Activated B cell treated with CpG ODN at 0.5 μM for 24 hours (primary cell): Measurements from ENCODE around the gene FNDC3A. TPM values are rescaled to one million over a fixed set of nuclear protein-coding genes. Genes with fewer than 3 reads are reported as not detected.

Experiments
- ATAC-seq: fragments of 200-7000 bp; cut with Tn5 transposase; one replicate; pipeline ENCODE4 v1.10.0; 2021; ENCODE audit warnings: low read depth, mild to moderate bottlenecking, moderate library complexity
- CTCF ChIA-PET: fragments of 350-600 bp; sonication (Branson Sonifier 250); formaldehyde crosslinking; loops from one replicate; lab custom pipeline; 2021; ENCODE audit warnings: antibody characterized with exemption; lab: Charles Lee
- POLR2A ChIA-PET: fragments of 350-600 bp; sonication (Branson Sonifier 250); formaldehyde crosslinking; loops from one replicate; lab custom pipeline; 2021; ENCODE audit warnings: antibody characterized with exemption; lab: Charles Lee
- DNase-seq: peaks from one replicate; pipeline ENCODE4 v3.0.0; 2022
- H3K27ac Mint-ChIP-seq: one replicate; pipeline ENCODE4 v1.8.0; 2020; ENCODE audit warnings: mixed read lengths
- H3K27me3 Mint-ChIP-seq: one replicate; pipeline ENCODE4 v1.8.0; 2021; ENCODE audit warnings: mixed read lengths
- H3K36me3 Mint-ChIP-seq: one replicate; pipeline ENCODE4 v1.8.0; 2021; ENCODE audit warnings: low read depth, mixed read lengths
- H3K4me1 Mint-ChIP-seq: one replicate; pipeline ENCODE4 v1.8.0; 2021; ENCODE audit warnings: mixed read lengths
- H3K4me3 Mint-ChIP-seq: one replicate; pipeline ENCODE4 v1.8.0; 2020; ENCODE audit warnings: mild to moderate bottlenecking, mixed read lengths
- H3K9me3 Mint-ChIP-seq: one replicate; pipeline ENCODE4 v1.8.0; 2020; ENCODE audit warnings: mixed read lengths
- intact Hi-C: fragments of 100-400 bp; cut with micrococcal nuclease; formaldehyde crosslinking; loops from one replicate; pipeline ENCODE4 v1.15.1; 2024
- total RNA-seq: library from RNA; stranded (reverse); gene quantifications from 2 replicates; pipeline ENCODE4 v1.2.3, GENCODE V29; 2022
- TF ChIP-seq, protein P1 (sequence below): fragments of 200-600 bp; IDR thresholded peaks from one replicate; pipeline ENCODE4 v1.8.0; 2022; ENCODE audit warnings: antibody characterized with exemption, mild to moderate bottlenecking

Gene FNDC3A
- total RNA-seq, 1 donor from 2014 or later: 34.1 TPM

DNA sequence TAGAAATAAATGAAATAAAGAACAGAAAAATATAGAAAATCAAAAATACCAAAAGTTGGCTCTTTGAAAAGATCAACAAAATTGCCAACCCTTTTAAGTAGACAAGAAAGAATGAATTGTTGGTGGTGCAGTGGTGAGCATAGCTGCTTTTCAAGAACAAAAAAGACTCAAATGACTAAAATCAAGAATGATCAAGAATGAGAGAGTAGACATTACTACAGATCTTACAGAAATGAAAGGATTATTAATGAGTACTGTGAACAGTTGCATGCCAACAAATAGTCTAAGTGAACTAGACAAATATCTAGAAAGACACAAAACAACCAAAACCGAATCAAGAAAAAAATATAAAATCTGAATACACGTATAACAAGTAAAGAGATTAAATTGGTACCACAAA is 53.9 kb downstream of the FNDC3A start:
- ChIA-PET CTCF (no interaction called here), POLR2A (interaction anchor here (0.6 kb wide), 1 partner anchor 84 kb away, joined by 4 read pairs; no protein-coding TSS in a partner anchor)
- Mint-ChIP-seq H3K4me1 (peaks cover 6% of the 10 kb centered on the region), H3K4me3 (no peak overlapping the region), H3K27me3 (no peaks in the 10 kb centered on the region), H3K36me3 (peaks cover 31% of the 10 kb centered on the region), H3K9me3 (peaks cover 3% of the 10 kb centered on the region), H3K27ac (no peak overlapping the region)
- DNase-seq (no peak), ATAC-seq (no peak)
- TF ChIP-seq, protein P1, sequence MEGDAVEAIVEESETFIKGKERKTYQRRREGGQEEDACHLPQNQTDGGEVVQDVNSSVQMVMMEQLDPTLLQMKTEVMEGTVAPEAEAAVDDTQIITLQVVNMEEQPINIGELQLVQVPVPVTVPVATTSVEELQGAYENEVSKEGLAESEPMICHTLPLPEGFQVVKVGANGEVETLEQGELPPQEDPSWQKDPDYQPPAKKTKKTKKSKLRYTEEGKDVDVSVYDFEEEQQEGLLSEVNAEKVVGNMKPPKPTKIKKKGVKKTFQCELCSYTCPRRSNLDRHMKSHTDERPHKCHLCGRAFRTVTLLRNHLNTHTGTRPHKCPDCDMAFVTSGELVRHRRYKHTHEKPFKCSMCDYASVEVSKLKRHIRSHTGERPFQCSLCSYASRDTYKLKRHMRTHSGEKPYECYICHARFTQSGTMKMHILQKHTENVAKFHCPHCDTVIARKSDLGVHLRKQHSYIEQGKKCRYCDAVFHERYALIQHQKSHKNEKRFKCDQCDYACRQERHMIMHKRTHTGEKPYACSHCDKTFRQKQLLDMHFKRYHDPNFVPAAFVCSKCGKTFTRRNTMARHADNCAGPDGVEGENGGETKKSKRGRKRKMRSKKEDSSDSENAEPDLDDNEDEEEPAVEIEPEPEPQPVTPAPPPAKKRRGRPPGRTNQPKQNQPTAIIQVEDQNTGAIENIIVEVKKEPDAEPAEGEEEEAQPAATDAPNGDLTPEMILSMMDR: no peak
- intact Hi-C loops: no loop called here

DNA sequence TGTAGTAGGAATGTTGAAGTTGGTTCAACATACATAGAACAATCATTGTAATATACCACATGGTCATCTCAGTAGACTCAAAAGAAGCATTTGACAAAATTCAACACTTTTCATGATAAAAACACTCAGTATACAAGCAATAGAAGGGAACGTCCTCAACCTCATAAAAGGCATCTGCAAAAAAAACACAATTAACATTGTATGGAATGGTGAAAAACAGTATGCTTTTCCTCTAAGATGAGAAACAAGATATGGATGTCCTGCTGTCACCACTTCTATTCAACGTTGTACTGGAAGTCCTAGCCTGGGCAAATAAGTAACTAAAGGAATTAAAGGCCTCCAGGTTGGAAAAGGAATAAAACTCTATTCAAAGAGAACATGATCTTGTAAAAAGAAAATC is 54.5 kb downstream of the FNDC3A start:
- TF ChIP-seq, protein P1: no peak
- Mint-ChIP-seq H3K9me3 (peaks cover 3% of the 10 kb centered on the region), H3K4me1 (peaks cover 6% of the 10 kb centered on the region), H3K4me3 (no peak overlapping the region), H3K36me3 (peaks cover 29% of the 10 kb centered on the region), H3K27ac (no peak overlapping the region), H3K27me3 (no peaks in the 10 kb centered on the region)
- intact Hi-C loops: no loop called here
- ATAC-seq (no peak), DNase-seq (no peak)
- POLR2A ChIA-PET: no interaction called here
- CTCF ChIA-PET: no interaction called here

DNA sequence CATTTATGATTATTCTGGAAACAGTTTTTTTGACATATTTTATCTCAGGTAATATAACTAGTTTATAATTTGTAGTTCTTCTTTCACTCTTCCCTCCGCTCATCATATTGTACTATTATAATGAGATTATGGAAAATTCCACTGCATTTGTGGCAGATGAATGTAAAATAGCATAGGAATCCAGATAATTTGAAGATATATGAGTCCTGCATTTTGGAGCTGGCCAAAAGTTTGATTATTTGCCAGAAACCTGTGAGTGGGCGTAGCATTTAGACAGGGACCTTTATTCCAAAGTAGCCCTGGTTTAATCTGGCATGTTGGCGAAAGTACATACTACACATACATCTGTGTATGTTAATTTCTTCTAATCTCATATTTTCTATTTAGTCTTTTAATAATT is 65.2 kb downstream of the FNDC3A start:
- ATAC-seq (no peak), DNase-seq (no peak)
- ChIA-PET POLR2A (no interaction called here), CTCF (no interaction called here)
- Mint-ChIP-seq H3K27ac (no peak overlapping the region), H3K4me3 (no peak overlapping the region), H3K9me3 (no peaks in the 10 kb centered on the region), H3K4me1 (no peaks in the 10 kb centered on the region), H3K27me3 (no peaks in the 10 kb centered on the region), H3K36me3 (peaks cover 19% of the 10 kb centered on the region)
- intact Hi-C loops: no loop called here
- TF ChIP-seq, protein P1: no peak

DNA sequence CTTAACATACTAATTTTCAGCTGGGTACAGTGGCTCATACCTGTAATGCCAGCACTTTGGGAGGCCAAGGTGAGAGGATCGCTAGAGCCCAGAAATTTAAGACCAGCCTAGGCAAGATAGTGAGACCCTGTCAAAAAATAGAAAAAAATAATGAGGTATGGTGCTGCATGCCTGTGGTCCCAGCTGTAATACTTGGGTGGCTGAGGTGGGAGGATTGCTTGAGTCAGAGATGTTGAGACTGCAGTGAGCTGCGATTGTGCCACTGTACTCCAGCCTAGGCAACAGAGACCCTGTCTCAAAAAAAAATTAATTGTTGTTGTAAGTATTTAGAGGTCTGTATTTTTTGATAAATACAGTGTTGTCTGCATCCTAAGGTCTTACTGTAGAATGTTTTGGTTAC is 66.8 kb downstream of the FNDC3A start:
- TF ChIP-seq, protein P1: no peak
- DNase-seq (no peak), ATAC-seq (no peak)
- Mint-ChIP-seq H3K27ac (no peak overlapping the region), H3K27me3 (no peaks in the 10 kb centered on the region), H3K4me1 (no peaks in the 10 kb centered on the region), H3K36me3 (peaks cover 21% of the 10 kb centered on the region), H3K9me3 (no peaks in the 10 kb centered on the region), H3K4me3 (no peak overlapping the region)
- CTCF ChIA-PET: no interaction called here
- intact Hi-C loops: no loop called here
- POLR2A ChIA-PET: no interaction called here

DNA sequence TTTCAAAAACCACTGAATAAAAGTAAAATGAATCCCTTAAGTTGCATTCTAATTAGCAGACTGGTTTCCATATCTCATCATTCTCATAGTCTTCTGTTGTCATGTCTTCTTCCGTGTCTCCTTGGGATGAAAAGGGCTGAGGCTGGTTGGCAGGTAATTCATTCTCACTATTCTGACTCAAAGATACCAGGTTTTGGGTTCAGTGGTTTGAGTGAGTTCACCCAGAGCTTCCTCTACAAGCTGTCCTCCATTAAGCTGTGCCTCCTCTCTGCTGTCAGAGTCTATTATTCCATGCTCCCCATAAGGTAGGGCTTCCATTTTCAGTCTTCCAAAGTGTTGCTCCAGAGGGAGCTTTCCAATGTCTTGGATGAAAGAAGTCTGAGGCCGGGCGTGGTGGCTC is 68.3 kb downstream of the FNDC3A start:
- intact Hi-C loops: no loop called here
- Mint-ChIP-seq H3K27ac (no peak overlapping the region), H3K9me3 (peaks cover 3% of the 10 kb centered on the region), H3K4me1 (no peaks in the 10 kb centered on the region), H3K36me3 (peaks cover 23% of the 10 kb centered on the region), H3K4me3 (no peak overlapping the region), H3K27me3 (no peaks in the 10 kb centered on the region)
- TF ChIP-seq, protein P1: no peak
- ChIA-PET POLR2A (no interaction called here), CTCF (no interaction called here)
- ATAC-seq (no peak), DNase-seq (no peak)
